H1 (cell line): ENCODE data around the gene RUNX1. TPM values are rescaled to one million over a fixed set of nuclear protein-coding genes. Genes with fewer than 3 reads are reported as not detected.

Experiments
- CTCF ChIA-PET: fragments of 300-600 bp; sonication (Branson Sonifier 250); formaldehyde crosslinking; loops from one replicate; lab custom pipeline; 2021; ENCODE audit not compliant: partially characterized antibody; lab: Charles Lee
- POLR2A ChIA-PET: fragments of 300-600 bp; sonication (Branson Sonifier 250); formaldehyde crosslinking; loops from one replicate; lab custom pipeline; 2021; ENCODE audit warnings: inconsistent platforms; ENCODE audit not compliant: partially characterized antibody; lab: Charles Lee
- DNase-seq, 2 experiments: peaks; one replicate each; pipeline versions ENCODE4 v3.0.0 to v3.0.0-alpha.2; 2010 to 2022; ENCODE audit warnings: low spot score in 2 of 2, low read depth in 1 of 2, mixed read lengths in 1 of 2
- FAIRE-seq: peaks from 2 replicates; lab custom pipeline; 2011; peaks lifted over from hg19 to GRCh38; lab: Jason Lieb, UNC
- H2AFZ ChIP-seq: 2 replicates; pipeline ENCODE4 v1.8.1; 2012; ENCODE audit warnings: low read length, inconsistent platforms
- H2AK5ac ChIP-seq: 2 replicates; pipeline ENCODE4 v1.6.1; 2013; ENCODE audit warnings: low read depth, low read length
- H2BK120ac ChIP-seq: replicated peaks from 2 replicates; pipeline ENCODE3; 2013; ENCODE audit warnings: low read depth, low read length, inconsistent platforms
- H2BK12ac ChIP-seq: 2 replicates; pipeline ENCODE4 v1.6.1; 2013; ENCODE audit warnings: low read depth, low read length
- H2BK15ac ChIP-seq: 2 replicates; pipeline ENCODE4 v1.6.1; 2013; ENCODE audit warnings: low read length
- H2BK20ac ChIP-seq: 2 replicates; pipeline ENCODE4 v1.6.1; 2013; ENCODE audit warnings: low read length
- H2BK5ac ChIP-seq: 2 replicates; pipeline ENCODE4 v1.6.1; 2013; ENCODE audit warnings: low read depth, low read length
- H3K14ac ChIP-seq: 2 replicates; pipeline ENCODE4 v1.6.1; 2013; ENCODE audit warnings: inconsistent platforms; ENCODE audit not compliant: insufficient read length
- H3K18ac ChIP-seq: 2 replicates; pipeline ENCODE4 v1.6.1; 2013; ENCODE audit warnings: low read length; ENCODE audit errors: extremely low read depth
- H3K23ac ChIP-seq: 2 replicates; pipeline ENCODE4 v1.6.1; 2013; ENCODE audit warnings: inconsistent platforms; ENCODE audit not compliant: insufficient read length
- H3K23me2 ChIP-seq: 2 replicates; pipeline ENCODE4 v1.6.1; 2013; ENCODE audit warnings: low read depth, low read length
- H3K27ac ChIP-seq: 2 replicates; pipeline ENCODE4 v1.6.1; 2011; ENCODE audit warnings: low read depth, low read length, inconsistent platforms
- H3K27me3 ChIP-seq, 4 experiments: replicated peaks in 1 of 4; 1 replicate in 1 of 4; 2 replicates in 3 of 4; pipeline versions ENCODE4 v1.6.1 to v1.8.1; 2011 to 2013; ENCODE audit warnings: low read length in 3 of 4, mild to moderate bottlenecking in 3 of 4, inconsistent platforms in 2 of 4, mixed read lengths in 2 of 4, moderate library complexity in 1 of 4; ENCODE audit not compliant: control insufficient read depth in 3 of 4, insufficient read depth in 3 of 4; ENCODE audit errors: extremely low read depth in 1 of 4
- H3K36me3 ChIP-seq, 4 experiments: 2 replicates each; pipeline versions ENCODE4 v1.6.1 to v1.8.1; 2011 to 2013; ENCODE audit warnings: mild to moderate bottlenecking in 4 of 4, low read length in 3 of 4, moderate library complexity in 2 of 4, control low read depth in 1 of 4, inconsistent platforms in 1 of 4; ENCODE audit not compliant: insufficient read depth in 4 of 4, control insufficient read depth in 2 of 4
- H3K4ac ChIP-seq: replicated peaks from 2 replicates; pipeline ENCODE3; 2013; ENCODE audit warnings: low read length, low read depth, mixed read lengths, inconsistent platforms; ENCODE audit not compliant: insufficient read length
- H3K4me1 ChIP-seq, 4 experiments: replicated peaks in 1 of 4; 1 replicate in 1 of 4; 2 replicates in 3 of 4; pipeline versions ENCODE4 v1.6.1 to v1.8.1; 2011 to 2013; ENCODE audit warnings: low read length in 3 of 4, inconsistent platforms in 2 of 4, mixed read lengths in 1 of 4; ENCODE audit not compliant: insufficient read depth in 4 of 4, control insufficient read depth in 3 of 4
- H3K4me2 ChIP-seq, 2 experiments: 2 replicates each; pipeline versions ENCODE4 v1.6.1 to v1.8.1; 2011 to 2013; ENCODE audit warnings: low read depth in 2 of 2, low read length in 2 of 2, control low read depth in 1 of 2, inconsistent platforms in 1 of 2, mild to moderate bottlenecking in 1 of 2; ENCODE audit not compliant: insufficient read depth in 1 of 2
- H3K4me3 ChIP-seq, 4 experiments: fragments of 200-600, 300-600 bp in 1 of 4; sonication (generic), shearing (Covaris generic), sonication (Bioruptor Twin) in 1 of 4; 2 replicates each; pipeline versions ENCODE4 v1.5.1 to v1.8.1; 2011 to 2016; ENCODE audit warnings: low read length in 4 of 4, low read depth in 3 of 4, control low read depth in 2 of 4, inconsistent platforms in 2 of 4, mild to moderate bottlenecking in 2 of 4, mixed read lengths in 1 of 4, moderate library complexity in 1 of 4; ENCODE audit not compliant: insufficient read depth in 2 of 4; ENCODE audit errors: extremely low read depth in 1 of 4
- H3K56ac ChIP-seq: replicated peaks from 2 replicates; pipeline ENCODE3; 2013; ENCODE audit warnings: low read depth, mild to moderate bottlenecking, mixed read lengths, low read length, inconsistent platforms; ENCODE audit not compliant: insufficient read length
- H3K79me1 ChIP-seq: 2 replicates; pipeline ENCODE4 v1.6.1; 2013; ENCODE audit warnings: low read depth, low read length, control low read depth
- H3K79me2 ChIP-seq, 2 experiments: 2 replicates each; pipeline versions ENCODE4 v1.6.1 to v1.8.1; 2012 to 2013; ENCODE audit warnings: low read length in 2 of 2, mild to moderate bottlenecking in 2 of 2, inconsistent platforms in 1 of 2; ENCODE audit not compliant: insufficient read depth in 2 of 2, control insufficient read depth in 1 of 2
- H3K9ac ChIP-seq, 4 experiments: replicated peaks in 1 of 4; 1 replicate in 1 of 4; 2 replicates in 3 of 4; pipeline versions ENCODE4 v1.6.1 to v1.8.1; 2011 to 2013; ENCODE audit warnings: low read depth in 3 of 4, low read length in 3 of 4, control low read depth in 2 of 4, mild to moderate bottlenecking in 2 of 4, moderate library complexity in 2 of 4, inconsistent platforms in 1 of 4; ENCODE audit errors: extremely low read depth in 1 of 4
- H3K9me3 ChIP-seq, 2 experiments: 2 replicates each; pipeline versions ENCODE4 v1.6.1 to v1.8.1; 2012 to 2013; ENCODE audit warnings: mild to moderate bottlenecking in 2 of 2, moderate library complexity in 2 of 2, control low read depth in 1 of 2, inconsistent platforms in 1 of 2, low read depth in 1 of 2, low read length in 1 of 2, mixed read lengths in 1 of 2; ENCODE audit not compliant: insufficient read depth in 2 of 2
- H4K20me1 ChIP-seq, 2 experiments: replicated peaks in 1 of 2; 2 replicates each; pipeline versions ENCODE3 to v1.8.1; 2011 to 2013; ENCODE audit warnings: inconsistent platforms in 2 of 2, low read length in 2 of 2, mild to moderate bottlenecking in 1 of 2; ENCODE audit not compliant: insufficient read depth in 2 of 2, control insufficient read depth in 1 of 2
- H4K5ac ChIP-seq: 2 replicates; pipeline ENCODE4 v1.6.1; 2013; ENCODE audit warnings: low read length, low read depth, mixed read lengths, inconsistent platforms; ENCODE audit not compliant: insufficient read length
- H4K8ac ChIP-seq: 2 replicates; pipeline ENCODE4 v1.8.0; 2013; ENCODE audit warnings: mild to moderate bottlenecking, moderate library complexity, low read length, inconsistent platforms; ENCODE audit not compliant: insufficient read depth; ENCODE audit errors: extremely low read depth
- H4K91ac ChIP-seq: replicated peaks from 2 replicates; pipeline ENCODE3; 2013; ENCODE audit warnings: low read length, mixed read lengths, inconsistent platforms; ENCODE audit not compliant: insufficient read length
- EZH2 ChIP-seq: fragments of 200-600 bp; sonication (generic); IDR thresholded peaks from 2 replicates; pipeline ENCODE4 v1.7.1; 2012; ENCODE audit warnings: low read depth, mild to moderate bottlenecking, moderate library complexity, low read length, inconsistent platforms; ENCODE audit not compliant: severe bottlenecking
- JUN ChIP-seq: IDR thresholded peaks from 2 replicates; pipeline ENCODE4 v1.6.1; 2011; ENCODE audit warnings: low read depth, mild to moderate bottlenecking, improper control_type of control experiment, low read length
- JUND ChIP-seq: IDR thresholded peaks from 2 replicates; pipeline ENCODE4 v1.6.1; 2011; ENCODE audit warnings: mild to moderate bottlenecking, improper control_type of control experiment, low read length
- KDM1A ChIP-seq: fragments of 200-600, 300-600 bp; sonication (generic); IDR thresholded peaks from 2 replicates; pipeline ENCODE4 v1.7.1; 2016; ENCODE audit warnings: mild to moderate bottlenecking, low read length, borderline replicate concordance
- NRF1 ChIP-seq: IDR thresholded peaks from 2 replicates; pipeline ENCODE4 v1.6.1; 2011; ENCODE audit warnings: mild to moderate bottlenecking, low read depth, low read length, improper control_type of control experiment
- POU5F1 ChIP-seq: IDR thresholded peaks from 2 replicates; pipeline ENCODE4 v1.6.1; 2011; ENCODE audit warnings: low read depth, mild to moderate bottlenecking, low read length, moderate library complexity
- SAP30 ChIP-seq: fragments of 300-600 bp; sonication (generic); IDR thresholded peaks from 2 replicates; pipeline ENCODE4 v1.7.1; 2012; ENCODE audit warnings: low read length, moderate library complexity, mild to moderate bottlenecking, inconsistent platforms; ENCODE audit not compliant: insufficient read depth, insufficient replicate concordance
- SRF ChIP-seq: IDR thresholded peaks from 2 replicates; pipeline ENCODE4 v1.6.1; 2011; ENCODE audit warnings: mild to moderate bottlenecking, low read depth, low read length, moderate library complexity
- SUZ12 ChIP-seq: fragments of 200-600 bp; sonication (generic); IDR thresholded peaks from 2 replicates; pipeline ENCODE4 v1.6.1; 2012; ENCODE audit warnings: mild to moderate bottlenecking, inconsistent platforms, low read length, moderate library complexity, mixed read lengths
- ZNF274 ChIP-seq: IDR thresholded peaks from 2 replicates; pipeline ENCODE4 v1.7.0; 2012; ENCODE audit warnings: low read length, borderline replicate concordance; ENCODE audit errors: extremely low read depth
- WGBS, 2 experiments: shearing (Covaris generic) in 1 of 2; methylation state at CpG; one replicate each; pipeline versions ENCODE4 v1.1.6 to v1.1.7; 2013 to 2015; ENCODE audit warnings: low lambda C conversion rate in 2 of 2, mixed read lengths in 2 of 2, inconsistent platforms in 1 of 2, low coverage in 1 of 2, missing lambda C conversion rate in 1 of 2; ENCODE audit not compliant: insufficient replicate concordance in 2 of 2, insufficient coverage in 1 of 2, insufficient read length in 1 of 2; ENCODE audit errors: extremely low coverage in 1 of 2, missing lambda C conversion rate in 1 of 2; 5-methylcytosine and 5-hydroxymethylcytosine counted together
- polyA plus RNA-seq, 7 experiments: library from polyadenylated mRNA; depleted of rRNA in 3 of 7; stranded (reverse) in 5 of 7; unstranded in 2 of 7; fragments of >200 nt in 5 of 7; fragments of 200-250 nt in 2 of 7; gene quantifications; 1 replicate in 5 of 7; 2 replicates in 1 of 7; 4 replicates in 1 of 7; pipeline versions ENCODE4 v1.2.1 to v1.2.3, GENCODE V29; 2011 to 2013; ENCODE audit warnings: missing spikeins in 2 of 7, mixed read lengths in 2 of 7
- total RNA-seq: library from RNA; stranded (reverse); fragmentation: NEBNext Ultra II Directional; extraction: Animal tissue kit (Norgen Biotek cat#: 25700); gene quantifications from 2 replicates; pipeline ENCODE4 v1.2.1, GENCODE V29; 2021
- TF ChIP-seq, protein P1 (sequence below): IDR thresholded peaks from 2 replicates; pipeline ENCODE4 v1.6.1; 2012; ENCODE audit warnings: low read length, inconsistent platforms

RUNX1 gene
- total and polyA plus RNA-seq, 2 of the 8 experiments (the other 6 are each of a cell fraction or from before 2014, with no cell fraction given): 0.20 to 0.60 TPM

DNA sequence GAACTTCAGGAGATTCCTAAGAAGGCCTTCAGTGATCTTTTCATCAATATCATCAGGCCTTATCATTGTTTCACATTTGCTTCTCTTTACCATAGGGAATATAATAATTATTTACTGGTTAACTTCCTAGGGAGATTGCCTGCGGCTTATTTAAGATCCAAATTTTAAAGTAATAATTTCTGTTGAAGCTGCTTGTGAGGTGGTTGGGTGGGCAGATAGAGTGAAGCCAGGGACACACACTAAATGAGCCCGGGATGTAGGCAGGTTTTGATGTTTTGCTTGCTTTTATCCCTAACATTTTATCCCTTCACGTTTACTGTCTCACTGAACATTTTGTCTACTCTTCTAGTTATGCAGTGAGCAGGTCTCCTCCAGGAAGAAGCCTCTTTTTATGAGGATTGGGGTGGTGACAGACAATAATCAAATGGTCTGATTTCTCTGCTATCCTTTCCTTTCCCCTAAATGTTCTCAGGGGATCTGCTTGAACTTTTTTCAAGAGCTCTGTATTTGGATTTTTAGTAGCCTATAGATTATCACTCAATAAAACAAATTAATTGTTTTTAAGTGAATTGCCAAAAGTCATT, 164.7 kb downstream of the RUNX1 start:
- Histone ChIP-seq H3K27me3 (peaks cover 30 to 65% (median 58%) of the 10 kb centered on the region in 4 experiments), H3K27ac (no peak overlapping the region)
- TF ChIP-seq POU5F1: no peak
- no peak for TF ChIP-seq SAP30
- TF ChIP-seq EZH2: no peak
- no peak for TF ChIP-seq JUND
- TF ChIP-seq SRF: no peak
- no peak for TF ChIP-seq ZNF274
- TF ChIP-seq, protein P1, sequence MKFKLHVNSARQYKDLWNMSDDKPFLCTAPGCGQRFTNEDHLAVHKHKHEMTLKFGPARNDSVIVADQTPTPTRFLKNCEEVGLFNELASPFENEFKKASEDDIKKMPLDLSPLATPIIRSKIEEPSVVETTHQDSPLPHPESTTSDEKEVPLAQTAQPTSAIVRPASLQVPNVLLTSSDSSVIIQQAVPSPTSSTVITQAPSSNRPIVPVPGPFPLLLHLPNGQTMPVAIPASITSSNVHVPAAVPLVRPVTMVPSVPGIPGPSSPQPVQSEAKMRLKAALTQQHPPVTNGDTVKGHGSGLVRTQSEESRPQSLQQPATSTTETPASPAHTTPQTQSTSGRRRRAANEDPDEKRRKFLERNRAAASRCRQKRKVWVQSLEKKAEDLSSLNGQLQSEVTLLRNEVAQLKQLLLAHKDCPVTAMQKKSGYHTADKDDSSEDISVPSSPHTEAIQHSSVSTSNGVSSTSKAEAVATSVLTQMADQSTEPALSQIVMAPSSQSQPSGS: no peak
- no peak for TF ChIP-seq SUZ12
- no peak for TF ChIP-seq KDM1A
- TF ChIP-seq NRF1: no peak
- TF ChIP-seq JUN: no peak

More for the DNA sequence above, 164.7 kb downstream of the RUNX1 start:
- Histone ChIP-seq H3K4me1 (peaks cover 3 to 15% (median 9%) of the 10 kb centered on the region in 4 experiments; a peak in 6 of 7 replicates), H3K4me2 (no peak overlapping the region), H4K5ac (no peak overlapping the region), H3K14ac (no peak overlapping the region), H2BK120ac (no peak overlapping the region), H3K79me1 (no peaks in the 10 kb centered on the region), H3K18ac (no peak overlapping the region), H3K23ac (no peak overlapping the region), H3K9me3 (no peaks in the 10 kb centered on the region), H2AK5ac (no peak overlapping the region), H2BK12ac (no peak overlapping the region), H4K20me1 (peaks cover 2 to 23% of the 10 kb centered on the region in 2 experiments), H3K56ac (no peak overlapping the region), H2BK20ac (no peak overlapping the region), H4K91ac (no peak overlapping the region), H3K36me3 (no peaks in the 10 kb centered on the region), H3K9ac (no peak overlapping the region), H2AFZ (no peak overlapping the region), H3K79me2 (no peaks in the 10 kb centered on the region), H2BK5ac (no peak overlapping the region), H3K4ac (no peak overlapping the region), H3K4me3 (no peak overlapping the region), H3K23me2 (peaks cover 12% of the 10 kb centered on the region; the same call in 1 of the 2 replicates), H4K8ac (no peak overlapping the region), H2BK15ac (no peak overlapping the region)
- 70% methylated on average over 3 of the region's 3 CpGs; no CpG with 5 or more reads in 1 of the 2 experiments for WGBS, 2 experiments
- ChIA-PET CTCF (interaction anchor here (1.1 to 4.2 kb wide), 4 partner anchors 17 to 150 kb away, joined by 3 to 22 read pairs (median 5); no protein-coding TSS in a partner anchor), POLR2A (interaction anchor here (1.5 kb wide), 1 partner anchor 38 kb away, joined by 3 read pairs; no protein-coding TSS in a partner anchor)
- no peak for FAIRE-seq
- DNase-seq: no peak
